BE2C (cell line): Measurements from ENCODE around the gene PDGFRB.

Source experiments
- DNase-seq: peaks from one replicate; pipeline ENCODE4 v3.0.0-alpha.2; 2020
- H3K27me3 ChIP-seq: fragments of 250-450 bp; sonication (Bioruptor Pico); 2 replicates; pipeline ENCODE4 v1.5.1; 2020; ENCODE audit warnings: mild to moderate bottlenecking
- H3K36me3 ChIP-seq: fragments of 250-450 bp; sonication (Bioruptor Pico); 2 replicates; pipeline ENCODE4 v1.5.1; 2020; ENCODE audit warnings: mild to moderate bottlenecking
- H3K4me1 ChIP-seq: fragments of 250-450 bp; sonication (Bioruptor Pico); 2 replicates; pipeline ENCODE4 v1.5.1; 2020
- H3K4me3 ChIP-seq: 2 replicates; pipeline ENCODE4 v1.5.1; 2011; ENCODE audit warnings: low read depth, low read length
- H3K9me3 ChIP-seq: fragments of 250-450 bp; sonication (Bioruptor Pico); 2 replicates; pipeline ENCODE4 v1.5.1; 2020
- TF ChIP-seq, protein P1 (sequence below): IDR thresholded peaks from 2 replicates; pipeline ENCODE4 v1.5.1; 2012; ENCODE audit warnings: mild to moderate bottlenecking, low read depth, low read length

Gene PDGFRB

DNA sequence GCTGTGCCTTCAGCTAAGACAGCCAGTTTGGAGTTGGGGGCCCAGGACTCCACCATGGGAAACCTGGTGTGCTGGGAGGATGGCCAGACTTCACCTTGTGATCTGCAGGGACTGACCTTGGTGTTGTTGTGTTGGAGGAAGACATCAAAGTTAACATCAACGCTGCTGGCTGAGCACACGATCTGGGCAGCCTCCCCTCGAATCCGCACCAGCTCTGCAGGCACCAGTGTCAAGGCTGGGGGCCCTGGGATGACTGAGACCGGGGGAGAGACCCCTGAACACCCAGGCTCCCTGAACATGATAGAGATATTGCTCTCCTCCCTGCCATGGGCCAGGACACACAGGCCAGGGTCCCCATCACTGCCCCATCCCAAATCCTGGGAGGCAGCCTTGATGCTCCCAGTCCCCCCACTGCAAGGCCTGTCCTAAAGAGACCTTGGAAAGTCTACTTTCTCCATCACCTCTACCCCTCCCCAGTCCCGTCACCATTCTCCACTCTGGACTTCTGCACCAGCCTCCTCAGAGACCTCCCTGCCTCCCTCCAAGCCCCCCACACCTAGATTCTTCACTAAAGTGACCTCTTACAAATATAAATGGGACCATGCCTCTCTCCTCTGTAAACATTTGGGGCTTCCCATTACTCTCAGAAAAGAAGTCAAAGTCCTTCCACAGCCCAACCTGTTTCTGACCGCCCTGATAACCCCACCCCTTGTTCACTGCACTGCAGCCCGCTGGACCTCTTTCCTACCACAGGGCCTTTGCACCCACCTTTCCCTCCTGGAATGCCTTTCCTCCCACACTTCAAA, 77.4 kb downstream of the PDGFRB start:
- Histone ChIP-seq H3K4me1 (no peaks in the 10 kb centered on the region), H3K9me3 (no peaks in the 10 kb centered on the region), H3K27me3 (no peaks in the 10 kb centered on the region), H3K36me3 (no peaks in the 10 kb centered on the region), H3K4me3 (no peak overlapping the region)
- TF ChIP-seq, protein P1, sequence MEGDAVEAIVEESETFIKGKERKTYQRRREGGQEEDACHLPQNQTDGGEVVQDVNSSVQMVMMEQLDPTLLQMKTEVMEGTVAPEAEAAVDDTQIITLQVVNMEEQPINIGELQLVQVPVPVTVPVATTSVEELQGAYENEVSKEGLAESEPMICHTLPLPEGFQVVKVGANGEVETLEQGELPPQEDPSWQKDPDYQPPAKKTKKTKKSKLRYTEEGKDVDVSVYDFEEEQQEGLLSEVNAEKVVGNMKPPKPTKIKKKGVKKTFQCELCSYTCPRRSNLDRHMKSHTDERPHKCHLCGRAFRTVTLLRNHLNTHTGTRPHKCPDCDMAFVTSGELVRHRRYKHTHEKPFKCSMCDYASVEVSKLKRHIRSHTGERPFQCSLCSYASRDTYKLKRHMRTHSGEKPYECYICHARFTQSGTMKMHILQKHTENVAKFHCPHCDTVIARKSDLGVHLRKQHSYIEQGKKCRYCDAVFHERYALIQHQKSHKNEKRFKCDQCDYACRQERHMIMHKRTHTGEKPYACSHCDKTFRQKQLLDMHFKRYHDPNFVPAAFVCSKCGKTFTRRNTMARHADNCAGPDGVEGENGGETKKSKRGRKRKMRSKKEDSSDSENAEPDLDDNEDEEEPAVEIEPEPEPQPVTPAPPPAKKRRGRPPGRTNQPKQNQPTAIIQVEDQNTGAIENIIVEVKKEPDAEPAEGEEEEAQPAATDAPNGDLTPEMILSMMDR = no peak
- no peak for DNase-seq

DNA sequence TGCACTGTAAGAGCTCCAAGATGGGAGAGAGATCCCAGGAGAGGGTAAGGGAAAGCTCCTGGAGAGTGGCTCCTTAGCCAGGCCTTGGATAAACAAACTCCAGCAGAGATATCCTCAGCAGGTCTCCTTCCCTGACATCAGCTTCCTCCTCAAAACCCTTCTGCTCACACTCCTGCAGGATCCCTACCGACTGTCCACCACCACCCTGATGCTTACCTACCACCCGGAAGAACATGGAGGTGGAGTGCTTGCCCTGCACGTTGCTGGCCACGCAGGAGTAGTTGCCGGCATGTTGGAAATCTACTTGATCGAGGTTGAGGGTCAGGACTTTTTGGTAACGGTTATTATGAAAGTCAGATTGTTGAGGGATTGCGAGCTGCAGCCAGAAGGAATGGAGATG, 78.6 kb downstream of the PDGFRB start:
- H3K36me3 ChIP-seq = no peaks in the 10 kb centered on the region
- no peak overlapping the region for H3K4me3 ChIP-seq
- no peak for DNase-seq
- no peaks in the 10 kb centered on the region for H3K27me3 ChIP-seq
- H3K9me3 ChIP-seq = no peaks in the 10 kb centered on the region
- TF ChIP-seq, protein P1 = no peak
- no peaks in the 10 kb centered on the region for H3K4me1 ChIP-seq

DNA sequence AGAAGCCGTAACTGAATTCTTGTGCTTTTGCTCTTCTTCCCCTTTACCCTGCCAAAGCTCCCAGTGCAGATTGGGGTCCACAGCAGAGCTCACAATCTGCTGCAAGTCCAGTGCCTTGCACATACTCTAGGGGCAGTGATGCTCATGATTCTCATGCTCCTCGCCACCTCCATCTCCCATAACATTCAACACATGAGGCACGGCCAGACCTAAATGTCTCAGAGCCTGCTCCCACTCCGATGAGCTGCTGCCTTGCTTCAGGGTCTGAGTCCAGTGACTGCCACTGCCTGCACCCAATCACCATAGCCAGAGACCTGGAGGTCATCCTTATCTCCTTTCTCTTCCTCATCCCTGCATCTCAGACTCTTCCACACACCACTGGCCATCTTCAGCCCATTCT, 79.8 kb downstream of the PDGFRB start:
- H3K27me3 ChIP-seq = no peaks in the 10 kb centered on the region
- no peak for DNase-seq
- H3K4me3 ChIP-seq = no peak overlapping the region
- H3K9me3 ChIP-seq = no peaks in the 10 kb centered on the region
- H3K36me3 ChIP-seq = no peaks in the 10 kb centered on the region
- H3K4me1 ChIP-seq = no peaks in the 10 kb centered on the region
- TF ChIP-seq, protein P1 = peak; percentile 26

DNA sequence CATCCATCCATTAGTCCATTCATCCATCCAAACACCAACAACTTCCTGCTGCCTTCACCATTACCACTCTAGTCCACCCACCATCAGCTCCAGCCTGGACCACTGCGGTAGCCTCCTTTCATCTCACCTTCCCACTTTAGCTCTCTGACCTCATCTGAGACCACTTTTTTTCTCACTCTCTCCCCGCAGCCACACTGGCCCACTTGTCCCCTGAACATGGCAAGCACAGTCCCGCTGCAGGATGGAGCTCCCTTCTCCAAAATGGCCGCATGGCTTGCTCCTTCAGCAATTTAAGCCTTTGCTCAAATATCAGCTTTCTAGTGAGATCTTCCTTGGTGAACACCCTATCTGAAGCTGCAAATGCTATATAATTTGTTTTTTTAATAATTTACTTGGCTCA, 80.4 kb downstream of the PDGFRB start:
- Histone ChIP-seq H3K27me3 (no peaks in the 10 kb centered on the region), H3K4me1 (no peaks in the 10 kb centered on the region)

DNA sequence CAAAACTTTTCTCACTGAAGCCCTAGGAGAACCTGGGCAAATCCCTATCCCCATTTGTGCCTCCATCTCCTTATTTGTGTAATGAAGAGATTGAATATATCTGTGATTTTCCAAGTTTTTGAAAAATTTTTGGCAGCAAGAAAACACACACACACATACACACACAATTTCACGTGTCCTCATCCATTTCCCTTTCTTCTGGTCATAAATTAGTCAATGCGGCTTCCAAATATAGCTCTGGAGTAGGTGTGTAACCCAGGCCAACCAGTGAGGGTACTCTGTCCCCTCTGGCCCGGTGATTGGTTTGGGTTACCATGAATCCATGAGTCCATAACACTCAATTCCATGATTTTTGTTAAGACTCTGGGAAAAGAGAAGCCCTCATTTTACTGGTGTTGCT, 82.0 kb downstream of the PDGFRB start:
- DNase-seq = no peak
- H3K9me3 ChIP-seq = no peaks in the 10 kb centered on the region
- H3K4me1 ChIP-seq = no peaks in the 10 kb centered on the region
- H3K27me3 ChIP-seq = no peaks in the 10 kb centered on the region
- H3K36me3 ChIP-seq = no peaks in the 10 kb centered on the region
- H3K4me3 ChIP-seq = no peak overlapping the region
- TF ChIP-seq, protein P1 = no peak

More for the DNA sequence above, 80.4 kb downstream of the PDGFRB start:
- Histone ChIP-seq H3K4me3 (no peak overlapping the region), H3K36me3 (no peaks in the 10 kb centered on the region), H3K9me3 (no peaks in the 10 kb centered on the region)
- TF ChIP-seq, protein P1 = no peak
- DNase-seq = no peak

DNA sequence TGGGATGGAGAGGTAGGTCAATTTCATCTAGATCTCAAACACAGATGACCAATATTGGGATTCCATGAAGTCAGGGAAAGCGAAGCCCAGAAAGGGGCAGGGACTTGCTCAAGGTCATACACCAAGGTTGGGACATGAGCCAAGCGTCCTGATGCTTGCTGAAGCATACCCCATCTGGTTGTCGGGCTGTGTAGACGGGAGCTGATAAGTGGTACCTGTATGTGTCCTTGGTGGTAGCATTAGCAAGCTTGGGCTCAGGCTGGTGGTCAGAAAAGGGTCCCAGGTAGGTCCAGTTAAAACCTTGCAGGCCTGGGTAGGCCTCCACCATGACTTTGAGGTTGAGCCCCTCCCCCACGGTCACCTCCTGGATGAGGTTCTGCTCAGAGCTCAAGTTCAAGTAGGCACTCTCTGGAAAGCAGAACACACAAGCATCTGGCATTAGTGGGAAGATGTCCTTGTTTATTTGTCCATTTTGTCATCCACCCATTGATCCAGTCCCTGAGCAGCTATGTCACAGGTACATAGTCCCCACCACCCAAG, 82.5 kb downstream of the PDGFRB start:
- no peak for DNase-seq
- TF ChIP-seq, protein P1 = no peak
- Histone ChIP-seq H3K27me3 (no peaks in the 10 kb centered on the region), H3K36me3 (no peaks in the 10 kb centered on the region), H3K4me3 (no peak overlapping the region), H3K4me1 (no peaks in the 10 kb centered on the region), H3K9me3 (no peaks in the 10 kb centered on the region)
